ENCODE results near the gene FRYL.
A peak's percentile ranks its signal among the peaks of the same experiment; 100 is the strongest.
"Not testable (repeated sequence)": the region's sequence is repeated elsewhere in the genome, so short reads cannot be mapped to it uniquely, and the experiment has no call there.

Gene FRYL

GRCh38 chr4:48756689-48757220 is 23.3 kb downstream of the FRYL start:
- DNase-seq (ENCODE audit: insufficient read length), result no peak
- TF ChIP-seq TAF1 (IDR thresholded peaks at IDR 0.05; ENCODE audit: borderline replicate concordance, low read depth, low read length) (no peak), POLR2A (IDR thresholded peaks at IDR 0.05; ENCODE audit: low read depth, low read length) (no peak)
- peak; percentile 44 for FAIRE-seq

DNA sequence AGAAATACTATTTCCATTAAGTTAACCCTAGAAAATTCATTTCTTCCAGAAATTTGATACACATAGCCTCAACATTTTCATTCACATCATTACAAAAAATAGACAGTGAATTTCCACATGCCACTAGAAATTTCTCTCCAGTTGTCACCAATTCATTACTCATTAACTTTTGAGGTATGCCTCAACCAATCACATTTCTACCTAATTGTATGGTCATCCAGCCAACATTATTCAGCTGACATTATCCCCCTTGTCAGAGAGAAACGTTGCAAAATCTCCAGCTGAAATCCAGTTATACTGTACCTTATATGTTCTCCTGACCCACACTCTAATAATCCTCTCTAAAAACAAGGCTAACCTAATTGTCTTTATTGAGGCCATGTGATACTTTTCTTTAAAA is 24.8 kb downstream of the FRYL start:
- TF ChIP-seq TAF1 (IDR thresholded peaks at IDR 0.05; ENCODE audit: borderline replicate concordance, low read depth, low read length), result no peak
- no peak for TF ChIP-seq POLR2AphosphoS5 (IDR thresholded peaks at IDR 0.05; ENCODE audit: low read depth, low read length)
- no peak for TF ChIP-seq POLR2A (IDR thresholded peaks at IDR 0.05; ENCODE audit: low read depth, low read length)
- no peak for FAIRE-seq
- no peak for DNase-seq (ENCODE audit: insufficient read length)

DNA sequence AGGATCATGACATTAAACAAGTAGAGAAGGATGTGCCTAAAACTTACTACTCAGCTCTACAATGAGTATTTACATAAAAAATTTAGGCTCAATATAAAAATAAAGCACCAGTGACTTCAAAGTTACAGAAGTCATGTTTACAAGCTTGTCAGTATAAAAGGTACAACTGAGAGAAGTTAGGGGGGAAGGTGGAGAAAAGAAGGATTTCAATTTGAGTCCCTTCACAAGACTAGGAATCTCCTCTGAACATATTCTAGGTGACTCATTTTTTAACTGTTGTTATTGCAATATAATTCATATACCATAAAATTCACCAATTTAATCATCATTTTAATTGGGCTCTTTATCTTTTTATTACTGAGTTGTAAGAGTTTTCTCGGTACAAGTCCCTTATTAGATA is 26.9 kb downstream of the FRYL start:
- TF ChIP-seq TAF1 (IDR thresholded peaks at IDR 0.05; ENCODE audit: borderline replicate concordance, low read depth, low read length) (no peak), POLR2AphosphoS5 (IDR thresholded peaks at IDR 0.05; ENCODE audit: low read depth, low read length) (no peak), POLR2A (IDR thresholded peaks at IDR 0.05; ENCODE audit: low read depth, low read length) (no peak)
- FAIRE-seq (no peak), DNase-seq (ENCODE audit: insufficient read length) (no peak)

DNA sequence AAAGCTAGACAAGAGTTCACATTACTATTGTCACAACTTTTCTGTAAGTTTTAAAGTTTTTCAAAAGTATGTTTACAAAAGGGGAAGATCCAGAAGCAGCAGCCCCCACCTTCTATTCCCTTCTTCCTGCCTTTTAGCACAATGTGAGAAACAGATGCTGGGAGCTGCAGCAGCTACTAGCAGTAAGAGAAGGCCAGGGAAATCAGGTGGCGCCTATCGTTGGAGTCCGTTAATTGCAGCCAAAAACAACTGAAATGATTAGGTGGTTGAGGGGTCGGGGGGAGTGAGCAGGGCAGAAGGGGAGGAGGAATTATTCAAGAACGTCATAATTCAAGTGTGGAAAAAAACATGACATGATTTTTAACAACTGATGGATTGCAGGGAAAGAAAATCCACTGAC is 27.4 kb downstream of the FRYL start:
- FAIRE-seq, result no peak
- TF ChIP-seq POLR2AphosphoS5 (IDR thresholded peaks at IDR 0.05; ENCODE audit: low read depth, low read length), result no peak
- TF ChIP-seq TAF1 (IDR thresholded peaks at IDR 0.05; ENCODE audit: borderline replicate concordance, low read depth, low read length), result no peak
- no peak for TF ChIP-seq POLR2A (IDR thresholded peaks at IDR 0.05; ENCODE audit: low read depth, low read length)
- no peak for DNase-seq (ENCODE audit: insufficient read length)

DNA sequence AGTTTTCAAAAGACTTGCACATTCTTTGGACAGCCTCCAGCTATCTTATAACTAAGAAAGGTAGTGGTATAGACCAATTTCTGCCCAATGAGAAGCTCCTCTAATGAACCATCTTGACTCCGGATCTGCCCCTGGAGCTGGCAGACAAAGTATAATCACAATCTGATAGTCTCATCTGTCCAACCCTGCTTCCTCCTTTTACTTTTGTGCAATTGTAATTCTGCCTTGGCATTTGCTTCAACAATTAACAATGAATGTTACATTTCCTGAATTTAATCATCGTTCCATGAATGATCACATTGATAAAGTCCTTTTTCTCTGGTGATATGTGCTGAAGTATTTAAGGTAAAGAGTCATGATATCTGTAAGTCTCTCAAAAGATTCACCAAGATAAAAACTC is 27.8 kb downstream of the FRYL start:
- DNase-seq (ENCODE audit: insufficient read length) (no peak), FAIRE-seq (no peak)
- TF ChIP-seq POLR2A (IDR thresholded peaks at IDR 0.05; ENCODE audit: low read depth, low read length), result no peak
- no peak for TF ChIP-seq POLR2AphosphoS5 (IDR thresholded peaks at IDR 0.05; ENCODE audit: low read depth, low read length)
- TF ChIP-seq TAF1 (IDR thresholded peaks at IDR 0.05; ENCODE audit: borderline replicate concordance, low read depth, low read length), result no peak

DNA sequence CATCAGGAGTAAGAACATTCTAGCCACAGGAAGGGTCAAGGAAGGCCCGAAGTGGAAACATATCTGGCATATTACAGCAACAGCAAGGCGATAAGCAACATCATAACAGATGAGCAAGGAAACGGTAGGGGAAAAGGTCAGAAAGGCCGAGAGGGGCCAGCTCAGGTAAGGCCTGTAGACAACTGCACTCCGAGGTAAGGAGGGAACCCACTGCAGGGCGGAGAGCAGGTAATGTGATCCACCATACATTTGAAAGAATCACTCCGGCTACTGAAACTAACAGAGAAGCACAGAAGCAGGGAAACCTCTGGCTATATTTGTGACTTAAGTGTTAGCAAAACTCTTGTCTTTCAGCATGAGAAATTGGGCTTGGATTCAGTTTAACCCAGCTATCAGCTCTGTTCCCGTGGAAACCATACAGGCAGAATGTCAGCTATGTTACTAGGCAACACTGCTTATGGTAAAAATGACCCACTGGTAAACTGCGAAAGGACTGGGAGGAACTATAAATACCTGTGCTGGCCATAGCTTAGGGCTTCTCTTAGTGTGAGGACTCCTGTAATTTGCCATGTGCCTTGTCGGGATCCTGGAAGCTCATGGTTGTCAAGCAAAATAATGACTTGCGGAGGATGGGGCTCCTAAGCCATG is 31.0 kb downstream of the FRYL start:
- FAIRE-seq, result no peak
- no peak for DNase-seq (ENCODE audit: insufficient read length)
- no peak for TF ChIP-seq POLR2A (IDR thresholded peaks at IDR 0.05; ENCODE audit: low read depth, low read length)
- TF ChIP-seq POLR2AphosphoS5 (IDR thresholded peaks at IDR 0.05; ENCODE audit: low read depth, low read length), result no peak
- TF ChIP-seq TAF1 (IDR thresholded peaks at IDR 0.05; ENCODE audit: borderline replicate concordance, low read depth, low read length), result no peak

DNA sequence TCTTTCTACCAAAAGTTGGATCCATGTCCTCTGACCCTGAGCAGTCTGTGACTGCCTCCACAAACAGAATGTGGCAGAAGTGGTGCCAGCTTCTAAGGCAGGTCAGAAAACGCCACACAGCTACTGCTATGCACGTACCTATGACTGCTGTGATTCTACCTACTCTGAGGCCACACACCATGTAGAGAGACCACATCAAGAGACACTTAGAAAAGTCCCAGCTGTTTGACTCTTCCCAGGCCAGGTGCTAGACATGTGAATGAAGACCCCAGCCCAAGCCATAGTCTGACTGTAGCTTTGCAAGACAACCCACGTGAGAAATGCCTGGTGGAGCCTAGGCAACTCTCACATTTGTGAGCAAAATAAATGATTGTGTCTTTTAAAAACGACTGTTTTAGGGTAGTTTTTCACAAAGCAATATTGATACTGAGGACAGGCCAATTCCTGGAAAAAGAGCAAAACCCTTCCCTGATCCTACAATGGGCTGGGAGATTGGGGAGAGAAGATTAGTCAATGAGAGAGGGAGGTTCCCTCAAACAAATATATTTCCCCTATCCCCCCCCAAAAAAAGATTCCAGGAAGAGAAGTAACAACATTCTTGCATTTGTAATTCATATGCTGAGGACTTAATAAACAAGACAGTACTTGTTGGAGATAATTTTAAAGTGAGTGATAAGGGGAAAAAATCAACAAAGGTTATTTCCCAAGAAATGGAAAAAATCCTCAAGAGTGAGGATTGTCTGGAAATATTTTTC is 33.3 kb downstream of the FRYL start:
- TF ChIP-seq TAF1 (IDR thresholded peaks at IDR 0.05; ENCODE audit: borderline replicate concordance, low read depth, low read length) (no peak), POLR2A (IDR thresholded peaks at IDR 0.05; ENCODE audit: low read depth, low read length) (no peak), POLR2AphosphoS5 (IDR thresholded peaks at IDR 0.05; ENCODE audit: low read depth, low read length) (no peak)
- DNase-seq (ENCODE audit: insufficient read length), result no peak
- peak; percentile 63 for FAIRE-seq

- not testable (repeated sequence) for FAIRE-seq
Measured at GRCh38 chr4:48745223-48745622, 34.9 kb downstream of the FRYL start.

DNA sequence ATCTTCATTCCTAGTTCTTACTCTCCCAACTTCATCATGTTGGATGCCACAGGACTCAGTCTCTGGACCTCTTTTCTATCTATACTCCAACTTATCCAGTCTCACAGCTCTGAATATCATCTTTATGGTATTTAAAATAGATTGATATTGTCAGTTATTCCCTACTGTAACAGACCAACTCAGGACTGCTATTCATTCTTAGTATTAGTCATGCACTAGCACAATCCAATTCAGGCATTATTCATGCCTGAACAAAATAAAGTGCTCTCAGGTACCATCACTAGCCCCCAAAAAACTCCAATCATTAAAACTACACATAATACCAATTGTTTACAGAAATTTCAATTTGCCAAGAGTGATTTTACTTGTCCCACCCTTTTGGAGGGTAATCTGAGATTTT is 37.7 kb downstream of the FRYL start:
- FAIRE-seq (peak; percentile 68), DNase-seq (ENCODE audit: insufficient read length) (no peak)
- TF ChIP-seq POLR2AphosphoS5 (IDR thresholded peaks at IDR 0.05; ENCODE audit: low read depth, low read length), result no peak
- TF ChIP-seq TAF1 (IDR thresholded peaks at IDR 0.05; ENCODE audit: borderline replicate concordance, low read depth, low read length), result no peak
- TF ChIP-seq POLR2A (IDR thresholded peaks at IDR 0.05; ENCODE audit: low read depth, low read length), result no peak

More at GRCh38 chr4:48745223-48745622, 34.9 kb downstream of the FRYL start:
- DNase-seq (ENCODE audit: insufficient read length), result not testable (repeated sequence)

GRCh38 chr4:48739560-48740019 is 40.5 kb downstream of the FRYL start:
- TF ChIP-seq POLR2AphosphoS5 (IDR thresholded peaks at IDR 0.05; ENCODE audit: low read depth, low read length) (no peak), POLR2A (IDR thresholded peaks at IDR 0.05; ENCODE audit: low read depth, low read length) (no peak), TAF1 (IDR thresholded peaks at IDR 0.05; ENCODE audit: borderline replicate concordance, low read depth, low read length) (no peak)
- DNase-seq (ENCODE audit: insufficient read length) (no peak), FAIRE-seq (no peak)

DNA sequence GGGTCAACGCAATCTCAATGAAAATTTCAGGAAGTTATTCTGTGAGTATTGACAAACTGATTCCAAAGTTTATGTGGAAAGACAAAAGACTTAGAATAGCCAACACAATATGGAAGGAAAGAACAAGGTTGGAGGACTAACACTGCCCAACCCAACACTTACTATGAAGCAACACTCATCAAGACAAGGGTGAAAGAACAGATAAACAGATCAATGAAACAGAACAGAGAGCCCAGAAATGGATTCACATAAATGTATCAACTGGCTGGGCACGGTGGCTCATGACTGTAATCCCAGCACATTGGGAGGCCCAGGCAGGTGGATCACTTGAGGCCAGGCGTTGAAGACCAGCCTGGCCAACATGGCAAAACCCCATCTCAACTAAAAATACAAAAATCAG is 41.2 kb downstream of the FRYL start:
- DNase-seq (ENCODE audit: insufficient read length), result no peak
- no peak for TF ChIP-seq POLR2AphosphoS5 (IDR thresholded peaks at IDR 0.05; ENCODE audit: low read depth, low read length)
- no peak for TF ChIP-seq TAF1 (IDR thresholded peaks at IDR 0.05; ENCODE audit: borderline replicate concordance, low read depth, low read length)
- TF ChIP-seq POLR2A (IDR thresholded peaks at IDR 0.05; ENCODE audit: low read depth, low read length), result no peak
- no peak for FAIRE-seq

- not testable (repeated sequence) for FAIRE-seq; DNase-seq (ENCODE audit: insufficient read length)
Measured at GRCh38 chr4:48728906-48729496, 51.1 kb downstream of the FRYL start.
